ENCODE results near the gene WHRN.

GRCh38 chr9:114503522-114504340 lies 1.5 kb downstream of the WHRN start:
- no peak for TF ChIP-seq POLR2AphosphoS5 (IDR thresholded peaks at IDR 0.05; ENCODE audit: low read depth, low read length)
- TF ChIP-seq FOXP2 (optimal IDR thresholded peaks at IDR 0.05; ENCODE audit: borderline replicate concordance, extremely low read depth, extremely low read length, insufficient read depth), result no peak
- TF ChIP-seq REST (IDR thresholded peaks at IDR 0.05; ENCODE audit: insufficient read depth in 1 of 2, low read depth in 2 of 2, low read length in 2 of 2), result no peak
- TF ChIP-seq TAF1 (IDR thresholded peaks at IDR 0.05; ENCODE audit: borderline replicate concordance, insufficient read depth, low read length), result no peak
- no peak for TF ChIP-seq SIN3A (IDR thresholded peaks at IDR 0.05; ENCODE audit: borderline replicate concordance, insufficient read depth, low read length)
